GM23338 (cell line): ENCODE measurements around the gene IPP. TPM values are rescaled to one million over a fixed set of nuclear protein-coding genes. Genes with fewer than 3 reads are reported as not detected.
"Not testable (repeated sequence)": the region's sequence is repeated elsewhere in the genome, so short reads cannot be mapped to it uniquely, and the experiment has no call there.

Experiments
- ATAC-seq: fragments of 200-7000 bp; cut with Tn5 transposase; 3 replicates; pipeline ENCODE4 v1.9.1; 2020
- DNase-seq: peaks from one replicate; pipeline ENCODE4 v3.0.0-alpha.2; 2015; ENCODE audit warnings: low spot score
- H2AFZ ChIP-seq: fragments of 200-600 bp; sonication (generic); 2 replicates; pipeline ENCODE4 v1.8.0; 2016; ENCODE audit warnings: antibody characterized with exemption, mild to moderate bottlenecking, moderate library complexity
- H3F3A ChIP-seq: fragments of 200-600 bp; sonication (generic); replicated peaks from 2 replicates; pipeline ENCODE4 v1.8.0; 2017; ENCODE audit warnings: antibody characterized with exemption, mixed run types, low read depth
- H3K27ac ChIP-seq: fragments of 200-600 bp; sonication (generic); 2 replicates; pipeline ENCODE4 v1.6.1; 2016; ENCODE audit warnings: low read depth
- H3K27me3 ChIP-seq: fragments of 200-600 bp; sonication (generic); 2 replicates; pipeline ENCODE4 v1.8.0; 2016; ENCODE audit warnings: mild to moderate bottlenecking, mixed run types, moderate library complexity; ENCODE audit not compliant: insufficient read depth
- H3K36me3 ChIP-seq: fragments of 200-600 bp; sonication (generic); 2 replicates; pipeline ENCODE4 v1.8.0; 2016; ENCODE audit warnings: mild to moderate bottlenecking; ENCODE audit not compliant: insufficient read depth
- H3K4me1 ChIP-seq: fragments of 200-600 bp; sonication (generic); 2 replicates; pipeline ENCODE4 v1.8.0; 2016; ENCODE audit warnings: mild to moderate bottlenecking, moderate library complexity; ENCODE audit not compliant: insufficient read depth
- H3K4me2 ChIP-seq: fragments of 200-600 bp; sonication (generic); 2 replicates; pipeline ENCODE4 v1.7.1; 2017; ENCODE audit warnings: mixed run types
- H3K4me3 ChIP-seq: fragments of 200-600 bp; sonication (generic); 2 replicates; pipeline ENCODE4 v1.6.1; 2016; ENCODE audit warnings: mixed run types
- H3K79me2 ChIP-seq: fragments of 200-600 bp; sonication (generic); replicated peaks from 2 replicates; pipeline ENCODE4 v1.8.0; 2017; ENCODE audit warnings: mild to moderate bottlenecking; ENCODE audit not compliant: insufficient read depth
- H3K9me2 ChIP-seq: fragments of 200-600 bp; sonication (generic); 2 replicates; pipeline ENCODE4 v1.8.0; 2017; ENCODE audit not compliant: insufficient read depth
- H4K20me1 ChIP-seq: fragments of 200-600 bp; sonication (generic); replicated peaks from 2 replicates; pipeline ENCODE4 v1.8.0; 2017; ENCODE audit warnings: mild to moderate bottlenecking; ENCODE audit not compliant: insufficient read depth
- H3K27ac Mint-ChIP-seq: 2 replicates; pipeline ENCODE4 v1.8.0; 2020; ENCODE audit warnings: inconsistent platforms, mild to moderate bottlenecking, moderate library complexity, mixed read lengths
- H3K27me3 Mint-ChIP-seq: 3 replicates; pipeline ENCODE4 v1.8.0; 2022; ENCODE audit warnings: low read depth, mild to moderate bottlenecking, moderate library complexity, mixed read lengths, inconsistent platforms; ENCODE audit not compliant: insufficient read depth, poor library complexity
- H3K36me3 Mint-ChIP-seq: 3 replicates; pipeline ENCODE4 v1.8.0; 2021; ENCODE audit warnings: low read depth, mild to moderate bottlenecking, inconsistent platforms, moderate library complexity, mixed read lengths
- H3K4me1 Mint-ChIP-seq: 3 replicates; pipeline ENCODE4 v1.8.0; 2020; ENCODE audit warnings: mild to moderate bottlenecking, inconsistent platforms, mixed read lengths
- H3K4me3 Mint-ChIP-seq: 3 replicates; pipeline ENCODE4 v1.8.0; 2021; ENCODE audit warnings: moderate library complexity, mild to moderate bottlenecking, inconsistent platforms, mixed read lengths
- H3K9me3 Mint-ChIP-seq: 3 replicates; pipeline ENCODE4 v1.8.0; 2020; ENCODE audit warnings: moderate library complexity, mild to moderate bottlenecking, inconsistent platforms, mixed read lengths
- CREB1 ChIP-seq: fragments of 250-450 bp; sonication (Bioruptor Pico); IDR thresholded peaks from 2 replicates; pipeline ENCODE4 v1.5.0; 2020; ENCODE audit warnings: low read depth, mild to moderate bottlenecking, moderate library complexity
- CTCF ChIP-seq, 2 experiments: fragments of 200-600 bp in 1 of 2; sonication (generic) in 1 of 2; conservative IDR thresholded peaks; 2 replicates each; pipeline versions ENCODE4 v1.5.1 to v1.6.1; 2016 to 2017; ENCODE audit warnings: antibody characterized with exemption in 2 of 2, low read depth in 2 of 2, mild to moderate bottlenecking in 2 of 2, moderate library complexity in 1 of 2
- ETS1 ChIP-seq: IDR thresholded peaks from 2 replicates; pipeline ENCODE4 v1.6.1; 2016; ENCODE audit warnings: antibody characterized with exemption
- EZH2phosphoT487 ChIP-seq: fragments of 200-600 bp; sonication (generic); IDR thresholded peaks from one replicate; pipeline ENCODE4 v1.8.1; 2018; ENCODE audit warnings: antibody characterized with exemption; ENCODE audit not compliant: unreplicated experiment
- NANOG ChIP-seq: IDR thresholded peaks from 2 replicates; pipeline ENCODE4 v1.6.1; 2016; ENCODE audit warnings: antibody characterized with exemption, borderline replicate concordance
- POLR2AphosphoS5 ChIP-seq: IDR thresholded peaks from 2 replicates; pipeline ENCODE4 v1.6.1; 2016; ENCODE audit warnings: antibody characterized with exemption, low read depth
- REST ChIP-seq: IDR thresholded peaks from one replicate; pipeline ENCODE4 v1.6.1; 2018; ENCODE audit warnings: antibody characterized with exemption; ENCODE audit not compliant: unreplicated experiment
- STAT1 ChIP-seq: IDR thresholded peaks from one replicate; pipeline ENCODE4 v1.6.1; 2016; ENCODE audit warnings: antibody characterized with exemption; ENCODE audit not compliant: unreplicated experiment
- ZNF331 ChIP-seq: fragments of 250-450 bp; sonication (Bioruptor Pico); IDR thresholded peaks from 2 replicates; pipeline ENCODE4 v1.5.0; 2020; ENCODE audit warnings: low read depth, mild to moderate bottlenecking, moderate library complexity
- ZNF462 ChIP-seq: fragments of 250-450 bp; sonication (Bioruptor Pico); IDR thresholded peaks from 2 replicates; pipeline ENCODE4 v1.5.0; 2020; ENCODE audit warnings: mild to moderate bottlenecking, moderate library complexity
- polyA plus RNA-seq: library from polyadenylated mRNA; unstranded; fragments of >200 nt; fragmentation: Nextera tagmentation; extraction: Ambion mirVana; gene quantifications from 2 replicates; pipeline ENCODE4 v1.2.1, GENCODE V29; 2016
- total RNA-seq: library from RNA; depleted of rRNA; stranded (reverse); fragments of >200 nt; shearing (Covaris generic); gene quantifications from 2 replicates; pipeline ENCODE4 v1.2.3, GENCODE V29; 2014

IPP gene
- total and polyA plus RNA-seq, 2 experiments from 2014 or later = 1.8 to 2.8 TPM

GRCh38 chr1:45739641-45740156, 10.8 kb downstream of the IPP start:
- H2AFZ ChIP-seq, H3K4me2 ChIP-seq, H3K79me2 ChIP-seq, H3K27me3 ChIP-seq, ATAC-seq, H3F3A ChIP-seq, H3K4me1 Mint-ChIP-seq, H3K9me2 ChIP-seq, H3K4me1 ChIP-seq, H3K27me3 Mint-ChIP-seq, H3K4me3 Mint-ChIP-seq, H3K27ac ChIP-seq, DNase-seq, H4K20me1 ChIP-seq, H3K9me3 Mint-ChIP-seq, H3K4me3 ChIP-seq, H3K27ac Mint-ChIP-seq: not testable (repeated sequence)
- peaks cover 10% of the 10 kb centered on the region for H3K36me3 ChIP-seq
- peaks cover 14% of the 10 kb centered on the region for H3K36me3 Mint-ChIP-seq

GRCh38 chr1:45739137-45739536, 11.3 kb downstream of the IPP start:
- H3K4me2 ChIP-seq = no peak overlapping the region
- H3K79me2 ChIP-seq = no peaks in the 10 kb centered on the region
- Mint-ChIP-seq H3K27me3 (peaks cover 2% of the 10 kb centered on the region), H3K9me3 (peaks cover 4% of the 10 kb centered on the region; the same call in 1 of the 3 replicates), H3K4me1 (no peaks in the 10 kb centered on the region), H3K4me3 (no peak overlapping the region), H3K27ac (no peak overlapping the region), H3K36me3 (peaks cover 14% of the 10 kb centered on the region)
- H3F3A ChIP-seq = no peaks in the 10 kb centered on the region
- 0 out of 2 replicates have a peak, but pooled peaks cover 5% of the 10 kb centered on the region for H3K9me2 ChIP-seq
- no peak overlapping the region for H3K4me3 ChIP-seq
- ATAC-seq (no peak), DNase-seq (no peak)
- H3K27me3 ChIP-seq = no peaks in the 10 kb centered on the region
- peaks cover 10% of the 10 kb centered on the region for H3K36me3 ChIP-seq
- H3K27ac ChIP-seq = no peak overlapping the region
- no peaks in the 10 kb centered on the region for H3K4me1 ChIP-seq
- no peak overlapping the region for H2AFZ ChIP-seq
- no peaks in the 10 kb centered on the region for H4K20me1 ChIP-seq
- no peak for TF ChIP-seq REST
- no peak for TF ChIP-seq STAT1
- no peak for TF ChIP-seq CREB1 (CRISPR knock-in tag)
- no peak for TF ChIP-seq ZNF331 (CRISPR knock-in tag)
- TF ChIP-seq ETS1 = no peak
- no peak for TF ChIP-seq NANOG
- no peak for TF ChIP-seq ZNF462
- no peak for TF ChIP-seq POLR2AphosphoS5
- TF ChIP-seq EZH2phosphoT487 = no peak
- no peak for TF ChIP-seq CTCF (conservative IDR thresholded peaks at IDR 0.05; ENCODE audit: low read depth in 2 of 2)
